ENCODE measurements around the gene STIMATE. TPM values are rescaled to one million over a fixed set of nuclear protein-coding genes. Genes with fewer than 3 reads are reported as not detected.

STIMATE gene
- polyA plus RNA-seq, 1 experiment = 10.0 TPM

DNA sequence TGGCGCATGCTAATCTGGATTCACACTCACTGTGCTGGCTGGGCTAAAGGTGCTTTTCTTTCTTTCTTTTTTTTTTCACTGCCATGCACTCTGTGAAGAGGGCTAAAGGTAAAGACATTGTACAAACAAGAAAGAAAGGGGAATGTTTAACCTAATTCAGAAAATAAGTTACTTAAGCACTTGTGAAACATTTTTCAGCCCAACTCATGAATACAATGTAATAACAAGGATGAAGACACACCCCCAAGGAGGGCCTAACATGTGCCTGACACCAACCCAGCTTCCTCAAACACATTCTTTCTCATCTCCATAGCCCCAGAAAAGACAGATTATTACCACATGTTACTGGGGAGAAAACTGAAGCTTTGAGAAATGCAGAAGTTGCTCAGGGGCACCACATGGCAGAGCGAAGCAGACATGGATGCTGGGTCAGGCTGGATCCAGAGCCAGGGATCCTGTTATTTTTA, 5.7 kb downstream of the STIMATE start:
- ChIA-PET CTCF (interaction anchor here (1.6 kb wide), 1 partner anchor 16 kb away, joined by 4 read pairs; no protein-coding TSS in a partner anchor), POLR2A (interaction anchor here (1.5 kb wide), 1 partner anchor 18 kb away, joined by 4 read pairs; no protein-coding TSS in a partner anchor)
- Histone ChIP-seq H3K9me3 (ENCODE audit: control insufficient read depth, insufficient read depth, low read length) (no peaks in the 10 kb centered on the region), H3K4me3 (ENCODE audit: low read depth, low read length) (no peak overlapping the region), H3K27ac (ENCODE audit: low read depth, low read length) (peak overlapping the region; percentile 61), H3K27me3 (ENCODE audit: control insufficient read depth, insufficient read depth, low read length) (no peaks in the 10 kb centered on the region)
- TF ChIP-seq CTCF (IDR thresholded peaks at IDR 0.05; ENCODE audit: low read depth, low read length) = no peak
- peak; percentile 29 for DNase-seq (ENCODE audit: low read depth, low spot score)

DNA sequence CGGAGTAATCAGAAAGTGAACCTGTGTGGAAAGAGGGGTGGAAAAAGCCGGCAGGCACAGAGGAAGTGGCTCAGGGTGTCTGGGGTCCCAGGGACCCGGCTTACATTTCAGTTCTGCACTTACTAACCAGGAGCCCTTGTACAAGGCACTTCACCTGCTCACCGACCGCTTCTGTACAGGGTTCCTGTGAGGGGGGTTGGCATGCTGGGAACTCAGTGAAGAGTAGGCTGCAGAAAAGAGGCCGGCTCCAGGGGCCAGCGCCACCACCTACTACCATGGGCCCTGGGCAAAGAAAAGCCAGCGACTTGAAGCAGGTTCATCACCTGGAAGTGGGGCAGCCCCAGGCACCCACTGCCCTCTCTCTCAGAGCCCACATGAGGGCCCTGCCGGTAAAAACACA, 6.2 kb downstream of the STIMATE start:
- Histone ChIP-seq H3K4me3 (ENCODE audit: low read depth, low read length) (no peak overlapping the region), H3K27me3 (ENCODE audit: control insufficient read depth, insufficient read depth, low read length) (no peaks in the 10 kb centered on the region), H3K27ac (ENCODE audit: low read depth, low read length) (peak overlapping the region; percentile 61), H3K9me3 (ENCODE audit: control insufficient read depth, insufficient read depth, low read length) (no peaks in the 10 kb centered on the region)
- CTCF ChIA-PET = interaction anchor here (1.6 kb wide), 1 partner anchor 15 kb away, joined by 4 read pairs; no protein-coding TSS in a partner anchor
- POLR2A ChIA-PET = interaction anchor here (1.5 kb wide), 1 partner anchor 17 kb away, joined by 4 read pairs; no protein-coding TSS in a partner anchor
- no peak for DNase-seq (ENCODE audit: low read depth, low spot score)
- no peak for TF ChIP-seq CTCF (IDR thresholded peaks at IDR 0.05; ENCODE audit: low read depth, low read length)

- no peak for DNase-seq (ENCODE audit: low read depth, low spot score)
- ChIA-PET CTCF (no interaction called here), POLR2A (no interaction called here)
- Histone ChIP-seq H3K27me3 (ENCODE audit: control insufficient read depth, insufficient read depth, low read length) (no peaks in the 10 kb centered on the region), H3K9me3 (ENCODE audit: control insufficient read depth, insufficient read depth, low read length) (no peaks in the 10 kb centered on the region), H3K4me3 (ENCODE audit: low read depth, low read length) (no peak overlapping the region), H3K27ac (ENCODE audit: low read depth, low read length) (no peak overlapping the region)
- TF ChIP-seq CTCF (IDR thresholded peaks at IDR 0.05; ENCODE audit: low read depth, low read length) = no peak
These were observed 6.6 kb downstream of the STIMATE start for GRCh38 chr3:52890735-52891134.

- no peak for DNase-seq (ENCODE audit: low read depth, low spot score)
- CTCF ChIA-PET = no interaction called here
- no peak overlapping the region for H3K4me3 ChIP-seq (ENCODE audit: low read depth, low read length)
- no peaks in the 10 kb centered on the region for H3K27me3 ChIP-seq (ENCODE audit: control insufficient read depth, insufficient read depth, low read length)
- no peak for TF ChIP-seq CTCF (IDR thresholded peaks at IDR 0.05; ENCODE audit: low read depth, low read length)
- POLR2A ChIA-PET = no interaction called here
- H3K9me3 ChIP-seq (ENCODE audit: control insufficient read depth, insufficient read depth, low read length) = no peaks in the 10 kb centered on the region
- no peak overlapping the region for H3K27ac ChIP-seq (ENCODE audit: low read depth, low read length)
These were observed 7.4 kb downstream of the STIMATE start for GRCh38 chr3:52889901-52890300.

DNA sequence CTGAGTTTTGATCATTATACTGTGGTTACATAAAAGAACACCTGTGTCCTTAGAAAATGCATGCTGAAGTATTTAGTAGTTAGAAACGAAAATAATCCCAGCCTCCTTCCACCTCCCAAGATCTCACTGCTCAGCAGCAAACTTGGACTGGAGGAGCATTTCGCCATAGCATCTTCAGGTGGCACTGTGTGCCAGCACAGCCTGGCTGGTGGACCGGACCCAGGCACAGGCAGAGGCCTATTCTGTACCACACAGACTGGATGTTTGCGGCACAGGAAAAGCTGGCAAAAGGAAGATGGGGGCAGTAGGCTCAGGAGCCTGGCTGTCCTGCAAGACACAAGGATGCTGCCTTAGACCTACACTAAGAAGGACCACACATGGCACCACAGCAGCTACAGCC, 10.2 kb downstream of the STIMATE start:
- TF ChIP-seq CTCF (IDR thresholded peaks at IDR 0.05; ENCODE audit: low read depth, low read length) = no peak
- Histone ChIP-seq H3K4me3 (ENCODE audit: low read depth, low read length) (no peak overlapping the region), H3K9me3 (ENCODE audit: control insufficient read depth, insufficient read depth, low read length) (no peaks in the 10 kb centered on the region), H3K27ac (ENCODE audit: low read depth, low read length) (peak overlapping the region; percentile 21), H3K27me3 (ENCODE audit: control insufficient read depth, insufficient read depth, low read length) (no peaks in the 10 kb centered on the region)
- POLR2A ChIA-PET = no interaction called here
- CTCF ChIA-PET = no interaction called here
- DNase-seq (ENCODE audit: low read depth, low spot score) = no peak
